Tibial nerve (tissue), 3 donors: ENCODE data around the gene IST1.

Experiments
- CTCF ChIP-seq, 5 experiments: fragments of 200-600 bp in 3 of 5; fragments of 450-650 bp in 2 of 5; sonication (generic) in 3 of 5; IDR thresholded peaks; one replicate each; pipeline ENCODE4 v1.5.1; 2016 to 2019; ENCODE audit warnings: antibody characterized with exemption in 5 of 5, mild to moderate bottlenecking in 3 of 5, moderate library complexity in 2 of 5
- POLR2A ChIP-seq, 2 donors: fragments of 450-650 bp; IDR thresholded peaks; one replicate each; pipeline ENCODE4 v1.6.1; 2017; ENCODE audit warnings: antibody characterized with exemption in 2 of 2, mild to moderate bottlenecking in 2 of 2, moderate library complexity in 2 of 2

GRCh38 chr16:71945616-71946015, 50.3 kb downstream of the IST1 start:
- TF ChIP-seq CTCF (IDR thresholded peaks at IDR 0.05) = no peak
- no peak for TF ChIP-seq POLR2A (IDR thresholded peaks at IDR 0.05)
